Measurements from ENCODE around the gene CELA1. TPM values are rescaled to one million over a fixed set of nuclear protein-coding genes. Genes with fewer than 3 reads are reported as not detected.
A peak's percentile ranks its signal among the peaks of the same experiment; 100 is the strongest.
"Not testable (repeated sequence)": the region's sequence is repeated elsewhere in the genome, so short reads cannot be mapped to it uniquely, and the experiment has no call there.

Gene CELA1
- total RNA-seq, 6 experiments from 2014 or later = not detected

DNA sequence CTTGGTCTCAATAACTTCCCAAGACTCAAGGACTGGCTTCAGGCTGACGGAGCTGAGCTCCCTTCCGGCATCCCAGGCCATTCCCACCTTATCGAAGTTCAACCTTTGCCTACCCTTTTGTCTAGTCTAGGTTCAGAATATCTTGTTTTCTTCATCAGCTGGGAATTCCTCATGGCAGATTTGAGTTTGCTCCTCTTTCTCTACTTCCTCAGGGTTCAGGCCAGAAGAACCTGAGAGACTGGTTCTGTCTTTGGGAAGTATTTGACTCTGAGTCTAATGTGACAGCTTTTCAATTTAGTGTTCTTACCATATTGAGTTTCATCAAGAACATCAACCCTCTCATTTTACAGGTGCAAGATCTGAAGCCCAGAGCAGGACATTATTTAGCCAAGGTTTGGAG is 24.6 kb downstream of the CELA1 start:
- intact Hi-C loops (cut with DNase I) = no loop called here
- ATAC-seq (no peak), DNase-seq (no peak)
- Histone ChIP-seq H3K9me3 (no peaks in the 10 kb centered on the region), H3K36me3 (no peaks in the 10 kb centered on the region), H3K27ac (no peak overlapping the region), H3K4me1 (no peaks in the 10 kb centered on the region), H3K27me3 (no peaks in the 10 kb centered on the region), H3K4me3 (no peak overlapping the region)
- whole genome bisulfite sequencing (ENCODE audit: insufficient coverage, low coverage, low lambda C conversion rate, missing lambda C conversion rate) = 74% methylated on average over 3 of the region's 3 CpGs
- TF ChIP-seq CTCF (IDR thresholded peaks at IDR 0.05) = no peak
- no peak for TF ChIP-seq POLR2A (IDR thresholded peaks at IDR 0.05)

DNA sequence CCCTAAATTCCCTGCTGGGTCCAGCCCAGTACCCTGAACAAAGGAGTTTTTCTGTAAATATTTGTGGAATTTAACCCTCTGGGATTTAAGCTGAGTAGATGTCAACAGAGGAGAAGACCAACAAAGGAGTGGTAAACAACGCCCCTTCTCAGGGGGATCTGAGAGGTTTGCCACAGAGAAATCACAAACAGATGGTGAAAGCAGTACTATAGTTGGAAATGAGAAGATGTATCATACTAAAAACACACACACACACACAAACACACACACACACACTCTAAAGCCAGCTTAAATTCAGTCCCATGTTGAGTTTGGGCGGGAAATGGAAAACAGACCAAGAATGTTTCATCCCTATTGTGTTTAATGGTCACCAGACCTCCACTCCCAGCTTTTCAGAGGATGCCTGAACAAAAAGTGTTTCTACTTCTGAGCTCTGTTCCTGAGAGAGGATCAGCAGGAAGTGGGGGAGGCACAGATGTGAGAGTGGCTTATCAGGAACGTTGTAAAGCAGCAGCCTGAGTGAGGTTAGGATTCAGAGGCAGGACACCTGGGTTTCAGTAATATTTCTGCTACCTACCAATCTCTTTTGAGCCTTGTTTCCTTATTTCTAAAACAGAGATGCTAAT is 25.7 kb downstream of the CELA1 start:
- ATAC-seq (no peak), DNase-seq (no peak)
- 33% methylated on average over 3 of the region's 3 CpGs for WGBS (ENCODE audit: insufficient coverage, low coverage, low lambda C conversion rate, missing lambda C conversion rate)
- intact Hi-C loops (cut with DNase I) = no loop called here
- no peaks in the 10 kb centered on the region for H3K4me1 ChIP-seq
- no peaks in the 10 kb centered on the region for H3K36me3 ChIP-seq
- TF ChIP-seq POLR2A (IDR thresholded peaks at IDR 0.05) (no peak), CTCF (IDR thresholded peaks at IDR 0.05) (no peak)
- H3K27ac ChIP-seq = no peak overlapping the region
- no peaks in the 10 kb centered on the region for H3K27me3 ChIP-seq
- no peaks in the 10 kb centered on the region for H3K9me3 ChIP-seq
- no peak overlapping the region for H3K4me3 ChIP-seq

DNA sequence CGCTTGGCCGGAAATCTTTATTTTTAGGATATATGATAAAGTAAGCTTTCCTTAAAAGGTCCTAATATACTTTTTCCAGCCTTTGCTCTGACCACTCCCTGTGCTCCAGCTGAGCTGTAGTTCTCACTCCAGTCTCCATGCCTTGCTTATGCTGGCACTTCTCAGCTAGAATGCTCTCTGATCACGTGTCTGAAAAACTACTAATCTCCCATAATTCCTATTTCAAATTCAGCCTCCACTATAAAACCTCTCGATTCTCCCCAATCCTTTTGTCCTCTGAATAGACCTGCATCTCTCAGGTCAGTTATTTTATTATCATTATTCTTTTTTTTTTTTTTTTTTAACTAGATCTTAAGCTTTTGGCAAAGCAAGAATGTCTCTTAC is 26.2 kb downstream of the CELA1 start:
- H3K27me3 ChIP-seq = no peaks in the 10 kb centered on the region
- intact Hi-C loops (cut with DNase I) = no loop called here
- DNase-seq (no peak), ATAC-seq (no peak)
- no peaks in the 10 kb centered on the region for H3K36me3 ChIP-seq
- TF ChIP-seq POLR2A (IDR thresholded peaks at IDR 0.05) (no peak), CTCF (IDR thresholded peaks at IDR 0.05) (no peak)
- no peak overlapping the region for H3K27ac ChIP-seq
- H3K4me3 ChIP-seq = no peak overlapping the region
- H3K4me1 ChIP-seq = no peaks in the 10 kb centered on the region
- whole genome bisulfite sequencing (ENCODE audit: insufficient coverage, low coverage, low lambda C conversion rate, missing lambda C conversion rate) = 61% methylated on average over 4 of the region's 4 CpGs
- H3K9me3 ChIP-seq = no peaks in the 10 kb centered on the region

GRCh38 chr12:51318846-51319599 is 27.5 kb downstream of the CELA1 start:
- 48% methylated on average over 3 of the region's 3 CpGs for WGBS (ENCODE audit: insufficient coverage, low coverage, low lambda C conversion rate, missing lambda C conversion rate)
- H3K27ac ChIP-seq = no peak overlapping the region
- no peak for TF ChIP-seq CTCF (IDR thresholded peaks at IDR 0.05)
- no peak for TF ChIP-seq POLR2A (IDR thresholded peaks at IDR 0.05)
- H3K4me3 ChIP-seq = no peak overlapping the region
- no peaks in the 10 kb centered on the region for H3K36me3 ChIP-seq
- no peaks in the 10 kb centered on the region for H3K27me3 ChIP-seq
- no peaks in the 10 kb centered on the region for H3K4me1 ChIP-seq
- intact Hi-C loops (cut with DNase I) = no loop called here
- H3K9me3 ChIP-seq = no peaks in the 10 kb centered on the region
- DNase-seq (no peak), ATAC-seq (peak; percentile 37 to 72 (median 60))

DNA sequence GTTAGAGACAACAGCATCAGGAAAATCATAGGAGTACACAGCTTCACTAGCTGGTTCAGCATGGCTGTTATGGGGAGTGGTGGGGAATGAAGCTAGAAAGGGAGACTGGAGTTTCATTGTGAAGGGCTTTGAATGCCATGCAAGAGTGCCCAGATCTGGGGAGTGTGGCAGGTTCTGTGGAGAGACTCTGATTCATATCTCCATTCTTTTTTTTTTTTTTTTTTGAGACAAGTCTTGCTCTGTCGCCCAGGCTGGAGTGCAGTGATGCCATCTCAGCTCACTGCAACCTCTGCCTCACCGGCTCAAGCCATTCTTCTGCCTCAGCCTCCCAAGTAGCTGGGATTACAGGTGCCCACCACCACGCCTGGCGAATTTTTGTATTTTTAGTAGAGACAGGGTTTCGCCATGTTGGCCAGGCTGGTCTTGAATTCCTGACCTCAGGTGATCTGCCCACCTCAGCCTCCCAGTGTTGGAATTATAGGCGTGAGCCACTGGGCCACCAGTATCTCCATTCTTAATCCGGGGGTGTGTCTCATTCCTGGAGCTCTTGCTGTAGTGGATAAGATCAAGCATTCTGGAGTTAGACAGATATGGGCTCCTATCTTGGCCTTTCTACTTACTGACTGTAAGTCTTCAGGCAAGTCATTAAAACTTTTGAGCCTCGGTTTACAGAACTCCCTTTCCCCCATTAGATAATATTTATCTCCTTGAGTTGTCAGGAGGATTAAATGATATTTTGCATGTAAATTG is 28.2 kb downstream of the CELA1 start:
- H3K4me1 ChIP-seq; H3K27ac ChIP-seq; H3K9me3 ChIP-seq; DNase-seq; H3K27me3 ChIP-seq; H3K4me3 ChIP-seq; ATAC-seq; H3K36me3 ChIP-seq; intact Hi-C loops (cut with DNase I): not testable (repeated sequence)
- WGBS (ENCODE audit: insufficient coverage, low coverage, low lambda C conversion rate, missing lambda C conversion rate) = 79% methylated on average over 8 of the region's 8 CpGs

Measured in right lobe of liver (tissue), 6 donors.